Measurements from ENCODE around the gene NUF2. TPM values are rescaled to one million over a fixed set of nuclear protein-coding genes. Genes with fewer than 3 reads are reported as not detected.

NUF2 gene
- total RNA-seq, 1 donor, result 15.5 TPM

DNA sequence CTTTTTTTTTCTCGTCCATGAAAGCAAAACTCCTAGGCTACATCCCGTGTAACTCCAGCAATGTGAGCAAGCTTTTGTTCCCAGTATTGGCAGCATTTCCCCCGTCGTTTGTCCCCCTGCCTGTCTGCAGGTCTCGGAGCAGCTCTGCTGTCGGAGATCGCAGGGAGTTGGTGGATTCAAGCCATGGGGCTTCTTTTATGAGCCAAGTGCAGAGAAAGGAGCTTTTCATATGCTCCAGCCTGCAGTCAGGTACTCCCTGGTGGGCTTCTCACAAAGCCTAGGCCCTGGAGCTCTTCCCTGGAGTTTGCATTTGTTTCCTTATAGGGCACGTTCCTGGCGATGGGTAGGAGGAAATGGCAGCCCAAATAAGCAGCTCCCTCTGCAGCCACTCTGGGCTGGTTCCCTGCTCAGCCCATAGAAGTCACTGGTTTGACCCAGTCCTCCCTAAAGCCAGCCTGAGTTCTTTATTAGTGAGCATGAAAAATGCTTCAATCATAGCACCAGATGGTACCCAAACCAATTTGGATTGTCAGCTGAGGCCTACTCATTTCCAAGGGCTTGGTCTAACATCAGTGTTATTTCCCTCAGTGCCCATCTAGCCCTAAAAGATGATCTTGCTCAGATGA lies 78.3 kb downstream of the NUF2 start:
- TF ChIP-seq, protein P1, sequence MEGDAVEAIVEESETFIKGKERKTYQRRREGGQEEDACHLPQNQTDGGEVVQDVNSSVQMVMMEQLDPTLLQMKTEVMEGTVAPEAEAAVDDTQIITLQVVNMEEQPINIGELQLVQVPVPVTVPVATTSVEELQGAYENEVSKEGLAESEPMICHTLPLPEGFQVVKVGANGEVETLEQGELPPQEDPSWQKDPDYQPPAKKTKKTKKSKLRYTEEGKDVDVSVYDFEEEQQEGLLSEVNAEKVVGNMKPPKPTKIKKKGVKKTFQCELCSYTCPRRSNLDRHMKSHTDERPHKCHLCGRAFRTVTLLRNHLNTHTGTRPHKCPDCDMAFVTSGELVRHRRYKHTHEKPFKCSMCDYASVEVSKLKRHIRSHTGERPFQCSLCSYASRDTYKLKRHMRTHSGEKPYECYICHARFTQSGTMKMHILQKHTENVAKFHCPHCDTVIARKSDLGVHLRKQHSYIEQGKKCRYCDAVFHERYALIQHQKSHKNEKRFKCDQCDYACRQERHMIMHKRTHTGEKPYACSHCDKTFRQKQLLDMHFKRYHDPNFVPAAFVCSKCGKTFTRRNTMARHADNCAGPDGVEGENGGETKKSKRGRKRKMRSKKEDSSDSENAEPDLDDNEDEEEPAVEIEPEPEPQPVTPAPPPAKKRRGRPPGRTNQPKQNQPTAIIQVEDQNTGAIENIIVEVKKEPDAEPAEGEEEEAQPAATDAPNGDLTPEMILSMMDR (IDR thresholded peaks at IDR 0.05; ENCODE audit: insufficient read depth, low read depth, low read length), result no peak
- no peak overlapping the region for H3K4me3 ChIP-seq (ENCODE audit: low read depth, low read length)
- no peak for DNase-seq (ENCODE audit: low read depth)

DNA sequence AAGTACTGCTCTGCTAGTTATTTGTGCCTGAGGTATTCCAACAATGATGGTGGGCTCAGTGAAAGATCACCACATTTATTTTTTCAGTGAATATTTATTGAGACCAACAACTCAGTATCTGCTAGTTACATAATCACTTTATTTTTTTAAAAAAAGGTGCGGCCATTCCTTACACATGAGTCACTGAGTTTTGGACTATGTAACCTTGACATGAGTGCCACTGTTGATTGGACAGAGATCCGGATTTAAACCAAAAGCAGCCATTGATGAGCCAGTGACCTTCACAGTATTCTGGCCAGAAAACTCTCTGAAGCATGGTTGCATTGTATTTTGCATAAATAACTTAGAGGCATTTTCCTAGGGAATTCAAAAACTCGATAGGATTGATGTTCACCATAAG lies 79.5 kb downstream of the NUF2 start:
- no peak for DNase-seq (ENCODE audit: low read depth)
- H3K4me3 ChIP-seq (ENCODE audit: low read depth, low read length), result no peak overlapping the region
- TF ChIP-seq, protein P1 (IDR thresholded peaks at IDR 0.05; ENCODE audit: insufficient read depth, low read depth, low read length), result no peak

Other genes with a start within 250 kb of the NUF2 start
- gene RGS5, start 119.0 kb upstream of the NUF2 start, total RNA-seq, result 2.2 and 4.8 TPM in 2 replicates

Data from fibroblast of villous mesenchyme (primary cell).